Anterior cingulate cortex (tissue), 58 donors: ENCODE data around the gene C8B.

ENCODE experiments used
- DNase-seq, 58 donors: peaks; one replicate each; lab custom pipeline; 2025; lab: John Stamatoyannopoulos, UW

The C8B gene

DNA sequence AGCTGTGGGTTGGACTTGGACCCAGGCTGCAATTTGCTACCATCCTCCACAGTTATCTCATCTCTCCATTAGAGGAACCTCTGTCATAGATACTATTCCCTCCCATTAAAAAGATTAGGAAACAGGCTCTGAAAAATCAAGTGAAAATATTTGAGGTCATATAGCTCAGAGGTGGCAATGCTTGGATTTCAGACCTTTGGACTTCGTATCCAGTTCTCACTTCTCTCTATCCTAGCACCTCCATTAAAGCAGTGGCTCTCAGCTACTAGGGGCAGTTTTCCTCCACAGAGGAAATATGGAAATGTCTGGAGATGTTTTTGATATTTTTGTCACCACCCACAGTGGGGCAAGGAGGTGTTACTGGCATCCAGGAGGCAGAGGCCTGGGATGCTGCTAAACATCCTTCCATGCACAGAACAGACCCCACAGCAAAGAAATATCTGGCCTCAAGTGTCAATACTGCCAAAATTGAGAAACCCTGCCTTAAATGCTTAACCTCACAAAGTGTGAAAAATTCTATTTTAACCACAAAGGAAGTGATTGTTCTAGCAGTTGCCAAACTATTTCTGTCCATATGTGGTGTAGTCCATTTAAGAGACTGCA lies 57.1 kb downstream of the C8B start:
- no peak for DNase-seq

DNA sequence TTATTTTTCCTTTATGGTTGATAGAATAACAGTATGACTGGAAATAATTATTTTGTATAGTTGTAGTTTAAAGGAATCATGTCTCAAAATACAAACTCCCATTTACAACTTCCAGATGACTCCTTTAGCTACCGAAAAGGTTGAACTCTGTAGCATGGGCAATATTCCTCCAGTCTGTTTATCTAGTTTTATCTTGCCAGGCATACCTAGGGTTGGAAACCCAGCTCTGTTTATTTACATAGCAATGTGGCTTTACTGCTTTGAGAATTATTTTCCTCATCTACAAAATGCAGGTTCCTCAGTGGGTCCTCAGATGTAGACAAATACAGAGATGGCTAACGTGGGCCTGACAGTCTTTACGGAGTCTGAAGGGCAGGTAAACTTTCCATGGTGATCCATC lies 60.1 kb downstream of the C8B start:
- DNase-seq: no peak

DNA sequence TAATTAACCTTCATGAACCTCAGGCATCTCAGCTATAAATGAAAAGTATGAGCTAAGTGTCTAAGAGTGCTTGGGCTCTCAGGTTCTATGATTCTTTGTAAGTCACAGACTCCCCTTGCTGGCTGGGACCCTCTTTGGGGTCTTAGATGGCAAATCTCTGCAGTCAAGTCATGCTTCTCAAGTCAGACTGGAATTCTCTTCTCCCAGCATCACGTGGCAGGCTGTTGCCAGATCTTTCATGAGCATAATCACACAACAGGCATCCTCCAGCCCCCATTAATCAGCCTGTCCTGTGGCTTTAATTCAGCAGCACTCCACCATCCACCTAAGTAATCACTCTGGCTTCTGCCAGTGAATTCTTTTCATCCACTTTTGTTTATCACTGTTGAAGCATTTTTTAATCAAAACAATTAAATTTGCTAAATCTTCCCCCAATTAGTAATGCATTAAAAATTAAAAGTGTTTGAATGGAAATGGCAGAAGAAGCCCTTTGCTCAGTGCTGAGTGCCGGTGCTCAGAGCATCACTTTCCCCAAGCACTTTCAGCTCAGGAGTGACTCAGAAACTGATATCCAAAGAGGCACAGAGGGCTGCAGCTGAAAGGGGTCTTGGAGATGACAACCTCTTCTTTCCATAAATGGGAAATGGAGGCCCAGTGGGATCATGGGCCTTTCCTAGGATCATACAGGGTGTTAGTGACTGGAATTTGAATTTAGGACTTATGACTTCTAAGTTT lies 61.0 kb downstream of the C8B start:
- DNase-seq: no peak

DNA sequence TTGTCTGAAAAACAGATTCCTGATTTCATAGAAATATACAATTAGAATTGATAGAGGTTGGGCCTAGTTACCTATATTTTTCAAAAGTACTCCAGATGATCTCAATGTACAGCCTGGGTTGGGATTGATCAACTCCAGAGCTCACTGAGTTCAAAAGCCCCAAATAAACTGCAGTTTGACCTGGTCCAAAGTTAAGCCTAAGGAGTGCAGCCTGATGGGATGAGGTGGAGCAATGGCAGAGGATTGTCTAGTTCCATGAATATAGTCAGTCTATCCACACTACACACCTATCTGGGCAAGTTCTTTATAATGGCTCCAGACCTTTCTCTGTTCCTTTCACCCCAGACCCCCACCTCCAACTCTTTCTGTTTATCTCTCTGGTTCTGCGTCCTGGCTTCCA lies 62.0 kb downstream of the C8B start:
- no peak for DNase-seq

DNA sequence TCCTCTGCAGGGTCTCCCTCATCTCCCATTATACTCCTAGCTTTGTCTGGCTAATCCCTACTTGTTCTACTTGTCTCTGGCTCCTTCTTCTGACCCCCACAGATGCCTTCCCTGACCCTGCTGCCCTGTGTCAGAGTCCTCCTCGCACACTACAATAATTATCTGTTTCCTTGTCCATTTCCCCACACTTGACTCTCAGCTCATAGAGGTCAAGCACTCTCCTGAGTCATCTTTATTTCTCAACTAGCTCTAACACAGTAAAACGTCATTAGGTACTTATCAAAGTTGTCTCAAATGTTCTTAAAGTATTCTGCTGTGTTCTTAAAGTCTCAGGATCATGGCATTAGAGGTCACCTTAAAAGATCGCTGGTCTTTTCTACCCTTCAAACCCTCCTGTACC lies 64.1 kb downstream of the C8B start:
- no peak for DNase-seq

DNA sequence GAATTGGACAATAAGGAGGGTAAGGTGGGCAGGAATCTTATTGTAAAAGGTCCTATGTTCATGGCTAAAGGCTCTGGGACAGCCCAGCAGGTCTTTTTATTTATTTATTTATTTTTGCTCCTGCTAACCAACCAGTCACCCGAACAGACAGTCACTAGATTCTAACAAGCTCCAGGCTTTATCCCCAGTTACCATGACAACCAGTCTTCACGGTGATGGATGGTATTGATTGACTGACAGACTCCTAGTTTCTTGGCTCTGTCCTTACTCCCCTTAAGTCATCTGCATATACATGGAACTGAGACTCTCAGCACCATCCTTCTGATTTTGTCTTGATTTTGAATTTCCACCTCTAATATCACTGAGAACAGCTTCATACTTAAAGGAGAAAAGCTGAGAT lies 66.9 kb downstream of the C8B start:
- DNase-seq: no peak

DNA sequence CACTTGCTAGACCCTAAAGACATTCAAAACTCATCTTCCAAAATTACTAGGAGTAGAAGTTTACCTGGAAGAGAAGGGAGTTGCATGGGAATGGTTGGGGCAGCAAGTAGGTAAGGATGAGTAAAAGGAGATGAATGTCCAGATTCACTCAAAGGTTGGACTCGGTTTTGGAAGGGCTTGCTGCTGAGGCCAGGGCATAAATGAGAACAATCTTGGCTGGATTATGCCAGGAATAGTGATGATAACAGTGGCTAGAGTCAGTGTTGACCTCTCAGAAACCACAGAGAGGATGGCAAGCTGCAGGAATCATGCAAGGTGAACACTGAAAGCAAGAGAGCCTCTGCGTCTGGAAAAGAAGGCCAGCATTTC lies 67.8 kb downstream of the C8B start:
- DNase-seq: no peak

DNA sequence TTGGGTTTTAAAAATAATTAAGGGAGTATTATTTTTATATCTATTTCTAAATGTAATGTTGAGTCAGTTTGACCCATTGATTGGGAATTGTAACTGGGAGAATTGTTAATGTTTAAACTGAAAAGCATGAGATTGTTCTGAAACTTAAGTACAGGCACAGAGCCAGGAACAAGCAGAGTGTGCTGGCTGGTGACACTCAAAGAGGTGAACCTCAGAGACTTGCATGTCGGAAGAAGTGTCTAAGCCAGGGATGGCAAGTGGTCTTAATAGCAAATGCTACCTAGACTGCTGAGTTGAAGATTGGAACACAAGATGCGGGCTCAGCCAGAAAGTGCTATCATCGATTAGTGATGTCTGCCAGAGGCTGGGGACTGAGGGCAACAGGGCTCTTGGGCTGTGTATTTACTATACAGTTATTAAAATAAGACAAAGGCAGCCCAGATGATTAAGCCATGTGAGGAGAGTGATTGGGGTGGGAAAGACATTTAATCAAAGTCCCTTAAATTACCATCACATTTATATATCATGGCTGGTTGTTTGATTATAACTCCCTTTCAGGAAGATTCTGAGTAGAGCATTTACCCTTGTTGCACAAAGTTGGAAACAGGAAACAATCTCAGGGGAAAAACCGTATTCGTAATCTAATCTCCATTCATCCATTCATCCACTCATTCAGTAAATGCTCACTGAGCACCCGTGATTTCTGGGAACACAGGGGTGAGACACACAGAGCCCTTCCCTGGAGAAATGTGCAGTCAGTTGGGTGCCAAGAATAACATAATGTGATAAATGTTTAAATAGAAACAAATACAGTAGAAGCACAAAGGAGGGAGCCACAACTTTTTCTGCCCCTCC lies 68.4 kb downstream of the C8B start:
- DNase-seq: no peak

DNA sequence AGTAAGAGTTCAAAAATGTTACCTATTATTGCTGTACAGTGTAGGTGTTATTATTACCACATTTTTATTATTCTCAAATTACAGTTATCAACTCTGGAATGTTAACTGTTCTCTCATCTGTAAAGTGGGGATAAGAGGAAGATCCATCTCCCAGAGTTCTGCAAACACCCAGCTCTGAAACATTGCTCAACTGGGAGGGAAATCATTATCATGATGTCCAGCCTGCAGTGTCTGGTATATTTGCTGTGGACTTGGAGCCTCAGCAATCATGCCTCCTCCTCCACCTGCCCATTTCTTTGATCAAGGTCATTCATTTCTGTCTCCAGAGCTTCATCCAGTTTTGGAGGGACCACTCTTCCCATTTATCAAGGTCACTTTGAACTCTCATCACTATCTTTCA lies 71.8 kb downstream of the C8B start:
- no peak for DNase-seq

DNA sequence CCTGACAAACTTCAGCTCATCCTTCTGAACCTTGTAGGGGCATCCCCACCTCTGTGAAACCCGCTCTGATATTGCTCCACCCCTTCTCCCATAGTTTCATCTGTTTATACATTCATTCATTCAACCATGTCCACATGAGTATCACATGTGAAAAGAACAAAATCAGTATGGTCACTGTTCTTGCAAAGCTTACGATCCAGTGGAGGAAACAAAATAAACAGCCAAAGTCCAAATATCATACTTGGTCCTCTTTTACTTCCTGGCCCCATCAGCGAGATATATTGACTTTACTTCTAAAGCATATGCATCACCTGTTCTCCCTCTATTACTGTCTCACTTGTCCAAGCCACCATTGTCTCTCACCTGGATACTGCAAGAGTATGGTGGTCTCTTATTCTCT lies 75.6 kb downstream of the C8B start:
- DNase-seq: no peak

DNA sequence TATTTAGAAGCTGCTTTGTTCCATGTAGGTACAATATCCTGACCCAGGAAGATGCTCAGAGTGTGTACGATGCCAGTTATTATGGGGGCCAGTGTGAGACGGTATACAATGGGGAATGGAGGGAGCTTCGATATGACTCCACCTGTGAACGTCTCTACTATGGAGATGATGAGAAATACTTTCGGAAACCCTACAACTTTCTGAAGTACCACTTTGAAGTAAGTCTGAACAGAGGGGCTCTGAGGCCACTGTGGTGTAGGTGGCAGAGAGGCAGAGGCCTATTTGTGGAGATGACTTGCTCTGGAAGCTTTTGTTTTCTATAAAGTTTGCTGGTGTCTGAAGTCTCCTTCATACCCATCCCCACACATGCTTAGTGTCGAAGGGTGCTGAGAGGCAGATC lies 84.4 kb downstream of the C8B start:
- no peak for DNase-seq

DNA sequence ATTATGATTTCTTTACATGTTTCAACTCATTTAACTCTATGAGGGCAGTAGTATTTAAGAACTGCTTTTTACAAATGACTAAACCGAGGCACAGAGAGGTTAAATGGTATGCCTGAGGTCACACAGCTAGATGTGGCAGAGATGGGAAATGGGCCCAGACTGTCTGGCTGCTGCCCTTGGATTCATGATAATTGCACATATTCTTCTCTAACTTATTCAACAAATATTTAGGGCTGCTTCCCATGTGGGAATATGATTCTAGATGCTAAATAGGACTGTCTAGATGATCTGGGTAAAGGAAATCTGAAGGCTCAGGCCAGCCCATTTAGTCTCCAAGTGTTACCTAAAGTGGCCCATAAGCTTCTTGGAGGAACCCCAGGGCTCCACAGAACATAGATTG lies 85.0 kb downstream of the C8B start:
- no peak for DNase-seq
